HEK293T (cell line): ENCODE data around the gene EIF1AD.

Source experiments
- BHLHE40 ChIP-seq: fragments of 450-650 bp; IDR thresholded peaks from 2 replicates; pipeline ENCODE4 v1.6.1; 2016; ENCODE audit warnings: mild to moderate bottlenecking, moderate library complexity, borderline replicate concordance
- CTBP1 ChIP-seq: fragments of 450-650 bp; IDR thresholded peaks from 2 replicates; pipeline ENCODE4 v1.6.1; 2016; ENCODE audit warnings: borderline replicate concordance
- ELF4 ChIP-seq: fragments of 450-650 bp; IDR thresholded peaks from 2 replicates; pipeline ENCODE4 v1.6.1; 2017; ENCODE audit warnings: antibody characterized with exemption
- FOXA1 ChIP-seq: fragments of 450-650 bp; IDR thresholded peaks from 2 replicates; pipeline ENCODE4 v1.6.1; 2016; ENCODE audit warnings: mild to moderate bottlenecking
- FOXK2 ChIP-seq: fragments of 450-650 bp; IDR thresholded peaks from 2 replicates; pipeline ENCODE4 v1.6.1; 2016; ENCODE audit warnings: mild to moderate bottlenecking
- FOXM1 ChIP-seq: fragments of 450-650 bp; IDR thresholded peaks from 2 replicates; pipeline ENCODE4 v1.6.1; 2017; ENCODE audit warnings: mild to moderate bottlenecking, borderline replicate concordance
- L3MBTL2 ChIP-seq: fragments of 450-650 bp; conservative IDR thresholded peaks from 2 replicates; pipeline ENCODE4 v1.6.1; 2016; ENCODE audit warnings: mild to moderate bottlenecking
- LEF1 ChIP-seq: fragments of 450-650 bp; IDR thresholded peaks from 2 replicates; pipeline ENCODE4 v1.6.1; 2017; ENCODE audit warnings: mild to moderate bottlenecking, borderline replicate concordance
- NFRKB ChIP-seq: fragments of 450-650 bp; IDR thresholded peaks from 2 replicates; pipeline ENCODE4 v1.6.1; 2016; ENCODE audit warnings: mild to moderate bottlenecking, moderate library complexity
- SP1 ChIP-seq: fragments of 450-650 bp; IDR thresholded peaks from 2 replicates; pipeline ENCODE4 v1.6.1; 2017
- SUZ12 ChIP-seq: fragments of 450-650 bp; IDR thresholded peaks from 2 replicates; pipeline ENCODE4 v1.6.1; 2016; ENCODE audit warnings: mild to moderate bottlenecking
- TARDBP ChIP-seq: fragments of 450-650 bp; IDR thresholded peaks from 2 replicates; pipeline ENCODE4 v1.6.1; 2016
- ZNF384 ChIP-seq: fragments of 450-650 bp; IDR thresholded peaks from 2 replicates; pipeline ENCODE4 v1.6.1; 2016

DNA sequence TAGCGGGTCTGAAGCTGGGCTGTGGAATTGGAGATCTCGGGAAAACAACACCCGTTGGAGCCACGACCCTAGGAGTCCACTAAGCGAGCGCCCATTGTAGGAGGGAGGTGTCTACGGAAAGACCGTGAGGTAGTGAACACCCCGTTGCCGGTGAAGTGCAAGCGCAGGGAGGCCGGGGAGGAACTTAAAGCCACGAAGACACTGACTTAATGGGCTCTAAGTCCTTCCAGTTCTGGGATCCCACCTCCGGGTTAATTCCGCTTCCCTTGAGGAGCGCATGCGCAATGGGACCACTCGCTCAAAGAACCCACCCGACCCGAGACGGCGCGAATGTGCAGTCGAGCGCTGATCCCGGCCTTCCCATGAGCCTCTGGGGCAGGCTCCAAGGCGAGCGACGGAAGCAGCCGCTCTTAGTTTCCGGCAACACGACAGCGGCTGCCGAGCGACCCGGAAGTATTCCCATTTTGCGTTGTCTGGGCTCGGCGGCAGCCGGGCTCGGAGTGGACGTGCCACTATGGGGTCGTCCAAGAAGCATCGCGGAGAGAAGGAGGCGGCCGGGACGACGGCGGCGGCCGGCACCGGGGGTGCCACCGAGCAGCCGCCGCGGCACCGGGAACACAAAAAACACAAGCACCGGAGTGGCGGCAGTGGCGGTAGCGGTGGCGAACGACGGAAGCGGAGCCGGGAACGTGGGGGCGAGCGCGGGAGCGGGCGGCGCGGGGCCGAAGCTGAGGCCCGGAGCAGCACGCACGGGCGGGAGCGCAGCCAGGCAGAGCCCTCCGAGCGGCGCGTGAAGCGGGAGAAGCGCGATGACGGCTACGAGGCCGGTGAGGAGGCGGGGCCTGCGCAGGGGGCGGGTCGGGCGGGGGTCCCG, 40.5 kb downstream of the EIF1AD start, which contains the start of gene SART1:
- no peak for TF ChIP-seq ZNF384
- no peak for TF ChIP-seq FOXM1
- TF ChIP-seq CTBP1 = no peak
- TF ChIP-seq FOXA1 = no peak
- TF ChIP-seq NFRKB = no peak
- TF ChIP-seq ELF4 = peak; percentile 95
- TF ChIP-seq FOXK2 = peak; percentile 96
- no peak for TF ChIP-seq BHLHE40
- no peak for TF ChIP-seq SP1
- no peak for TF ChIP-seq SUZ12
- no peak for TF ChIP-seq L3MBTL2
- no peak for TF ChIP-seq LEF1
- TF ChIP-seq TARDBP = no peak
